Astrocyte (in vitro differentiated cells and primary cell): ENCODE data around the gene DMRTA2. TPM values are rescaled to one million over a fixed set of nuclear protein-coding genes. Genes with fewer than 3 reads are reported as not detected.

Source experiments
- DNase-seq: peaks from one replicate; pipeline ENCODE4 v3.0.0-alpha.2; 2010; ENCODE audit warnings: low read depth
- FAIRE-seq: peaks from 2 replicates; lab custom pipeline; 2011; peaks lifted over from hg19 to GRCh38; lab: Jason Lieb, UNC
- H2AFZ ChIP-seq: 2 replicates; pipeline ENCODE4 v1.6.0; 2012; ENCODE audit warnings: low read depth, low read length, inconsistent platforms
- H3K27ac ChIP-seq: 2 replicates; pipeline ENCODE4 v1.5.1; 2011; ENCODE audit warnings: low read depth, low read length, inconsistent platforms
- H3K27me3 ChIP-seq: 2 replicates; pipeline ENCODE4 v1.6.0; 2011; ENCODE audit warnings: low read length, inconsistent platforms; ENCODE audit not compliant: insufficient read depth
- H3K36me3 ChIP-seq: 2 replicates; pipeline ENCODE4 v1.5.1; 2011; ENCODE audit warnings: low read length, inconsistent platforms; ENCODE audit not compliant: insufficient read depth
- H3K4me1 ChIP-seq: 2 replicates; pipeline ENCODE4 v1.5.1; 2011; ENCODE audit warnings: low read length, inconsistent platforms; ENCODE audit not compliant: insufficient read depth
- H3K4me2 ChIP-seq: 2 replicates; pipeline ENCODE4 v1.6.0; 2012; ENCODE audit warnings: low read length, inconsistent platforms
- H3K4me3 ChIP-seq: 2 replicates; pipeline ENCODE4 v1.5.1; 2011; ENCODE audit warnings: low read depth, mild to moderate bottlenecking, low read length, inconsistent platforms; ENCODE audit not compliant: insufficient read depth
- H3K79me2 ChIP-seq: 2 replicates; pipeline ENCODE4 v1.6.0; 2012; ENCODE audit warnings: mild to moderate bottlenecking, low read length, inconsistent platforms; ENCODE audit not compliant: insufficient read depth
- H3K9ac ChIP-seq: 2 replicates; pipeline ENCODE4 v1.6.0; 2012; ENCODE audit warnings: mild to moderate bottlenecking, low read length, inconsistent platforms
- H3K9me3 ChIP-seq: 2 replicates; pipeline ENCODE4 v1.5.1; 2012; ENCODE audit warnings: low read depth, mild to moderate bottlenecking, low read length, inconsistent platforms; ENCODE audit not compliant: insufficient read depth
- H4K20me1 ChIP-seq: 2 replicates; pipeline ENCODE4 v1.6.0; 2012; ENCODE audit warnings: low read length, inconsistent platforms; ENCODE audit not compliant: insufficient read depth
- H3K27ac Mint-ChIP-seq: one replicate; pipeline ENCODE4 v1.8.0; 2021; ENCODE audit warnings: mild to moderate bottlenecking, mixed read lengths; ENCODE audit not compliant: unreplicated experiment
- H3K27me3 Mint-ChIP-seq: one replicate; pipeline ENCODE4 v1.8.0; 2021; ENCODE audit warnings: low read depth, mixed read lengths; ENCODE audit not compliant: unreplicated experiment
- H3K36me3 Mint-ChIP-seq: one replicate; pipeline ENCODE4 v1.8.0; 2021; ENCODE audit warnings: low read depth, mixed read lengths; ENCODE audit not compliant: unreplicated experiment
- H3K4me1 Mint-ChIP-seq: one replicate; pipeline ENCODE4 v1.8.0; 2021; ENCODE audit warnings: low read depth, mixed read lengths; ENCODE audit not compliant: unreplicated experiment
- H3K4me3 Mint-ChIP-seq: one replicate; pipeline ENCODE4 v1.8.0; 2021; ENCODE audit warnings: mild to moderate bottlenecking, moderate library complexity, mixed read lengths; ENCODE audit not compliant: unreplicated experiment
- H3K9me3 Mint-ChIP-seq: one replicate; pipeline ENCODE4 v1.8.0; 2021; ENCODE audit warnings: mild to moderate bottlenecking, mixed read lengths; ENCODE audit not compliant: unreplicated experiment
- CTCF ChIP-seq: IDR thresholded peaks from 2 replicates; pipeline ENCODE4 v1.5.1; 2011; ENCODE audit warnings: low read depth, mild to moderate bottlenecking, inconsistent platforms, low read length, moderate library complexity; ENCODE audit not compliant: insufficient read depth
- EZH2 ChIP-seq: IDR thresholded peaks from 2 replicates; pipeline ENCODE4 v1.6.1; 2012; ENCODE audit warnings: mild to moderate bottlenecking, low read length, inconsistent platforms; ENCODE audit not compliant: insufficient read depth
- total RNA-seq: library from RNA; stranded (reverse); gene quantifications from 2 replicates; pipeline ENCODE4 v1.2.1, GENCODE V29; 2021

The DMRTA2 gene
- total RNA-seq, 1 donor from 2014 or later, result not detected

GRCh38 chr1:50416553-50417453 is 6.4 kb downstream of the DMRTA2 start:
- H3K27ac Mint-ChIP-seq, result peak overlapping the region; percentile 30
- TF ChIP-seq CTCF (no peak), EZH2 (peak; percentile 70)
- FAIRE-seq, result no peak
- Histone ChIP-seq H3K27ac (no peak overlapping the region), H3K4me1 (peaks cover 6% of the 10 kb centered on the region), H3K36me3 (no peaks in the 10 kb centered on the region), H3K79me2 (peaks cover 16% of the 10 kb centered on the region), H3K4me3 (no peak overlapping the region), H2AFZ (peak overlapping the region; percentile 17), H3K27me3 (peaks cover 81% of the 10 kb centered on the region), H3K4me2 (peak overlapping the region; percentile 79), H4K20me1 (peaks cover 13% of the 10 kb centered on the region), H3K9ac (no peak overlapping the region), H3K9me3 (peaks cover 4% of the 10 kb centered on the region)
- H3K4me3 Mint-ChIP-seq, result no peak overlapping the region
- no peak for DNase-seq
- peaks cover 75% of the 10 kb centered on the region for H3K27me3 Mint-ChIP-seq
- H3K36me3 Mint-ChIP-seq, result peaks cover 4% of the 10 kb centered on the region
- H3K9me3 Mint-ChIP-seq, result peaks cover 24% of the 10 kb centered on the region
- no peaks in the 10 kb centered on the region for H3K4me1 Mint-ChIP-seq

- Histone ChIP-seq H4K20me1 (peaks cover 11% of the 10 kb centered on the region), H3K4me3 (no peak overlapping the region), H3K4me1 (peaks cover 6% of the 10 kb centered on the region), H3K9me3 (peaks cover 4% of the 10 kb centered on the region), H3K27ac (no peak overlapping the region), H3K79me2 (peaks cover 13% of the 10 kb centered on the region), H2AFZ (peak overlapping the region; percentile 17), H3K9ac (no peak overlapping the region), H3K36me3 (no peaks in the 10 kb centered on the region), H3K4me2 (peak overlapping the region; percentile 79), H3K27me3 (peaks cover 78% of the 10 kb centered on the region)
- Mint-ChIP-seq H3K9me3 (peaks cover 21% of the 10 kb centered on the region), H3K36me3 (peaks cover 4% of the 10 kb centered on the region), H3K27me3 (peaks cover 74% of the 10 kb centered on the region), H3K4me1 (no peaks in the 10 kb centered on the region), H3K4me3 (no peak overlapping the region), H3K27ac (no peak overlapping the region)
- TF ChIP-seq EZH2, result peak; percentile 5
- TF ChIP-seq CTCF, result no peak
- FAIRE-seq, result no peak
- DNase-seq, result no peak
Measured at GRCh38 chr1:50416150-50416527, 7.1 kb downstream of the DMRTA2 start.
